Femur (tissue), 1 donor: ENCODE results near the gene ABCA4.
A peak's percentile ranks its signal among the peaks of the same experiment; 100 is the strongest.

ENCODE experiments used
- DNase-seq: peaks from one replicate; pipeline ENCODE4 v3.0.0-alpha.2; 2017

Gene ABCA4

GRCh38 chr1:94048413-94049164 lies 72.4 kb downstream of the ABCA4 start:
- no peak for DNase-seq

DNA sequence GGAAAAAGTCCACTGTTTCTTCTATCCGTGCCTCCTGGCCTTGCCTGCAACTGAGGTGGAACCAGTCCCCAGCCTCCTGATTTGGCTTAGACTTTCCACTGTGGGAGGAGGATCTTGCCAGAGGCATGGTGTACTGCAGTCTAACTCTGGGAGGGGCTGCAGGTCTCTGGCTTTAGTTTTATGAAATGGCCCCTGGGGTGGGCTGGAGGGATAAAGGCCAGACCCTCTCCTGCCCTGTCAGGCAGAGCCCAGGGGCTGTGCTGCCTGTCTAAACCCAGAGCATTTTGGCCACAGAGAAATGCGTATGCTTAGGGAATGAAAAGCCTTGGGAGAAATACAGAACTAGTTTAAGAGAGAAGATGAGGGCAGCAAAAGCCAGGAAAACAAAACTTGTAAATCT lies 73.0 kb downstream of the ABCA4 start:
- DNase-seq, result no peak

- DNase-seq, result peak; percentile 87
Observed at GRCh38 chr1:94045465-94046056, 75.4 kb downstream of the ABCA4 start.

DNA sequence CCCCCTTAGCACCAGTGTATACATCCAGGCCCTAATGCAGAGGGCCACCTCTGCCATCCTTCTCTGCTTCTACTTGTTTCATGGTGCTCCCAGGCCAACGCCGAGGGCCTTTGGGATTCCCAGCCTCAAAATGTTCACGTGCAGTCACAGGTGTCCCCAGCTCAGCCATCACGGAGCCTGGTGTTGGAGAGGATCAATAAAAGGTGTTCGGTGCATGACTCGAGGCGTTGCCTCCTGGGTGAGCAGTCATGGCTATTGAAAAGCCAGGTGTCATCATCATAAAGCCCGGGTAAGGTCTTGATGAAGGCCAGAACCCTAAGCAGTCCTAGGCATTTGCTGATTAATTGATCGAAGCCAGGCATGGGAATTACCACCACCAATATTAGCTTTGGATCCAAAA lies 76.1 kb downstream of the ABCA4 start:
- no peak for DNase-seq

DNA sequence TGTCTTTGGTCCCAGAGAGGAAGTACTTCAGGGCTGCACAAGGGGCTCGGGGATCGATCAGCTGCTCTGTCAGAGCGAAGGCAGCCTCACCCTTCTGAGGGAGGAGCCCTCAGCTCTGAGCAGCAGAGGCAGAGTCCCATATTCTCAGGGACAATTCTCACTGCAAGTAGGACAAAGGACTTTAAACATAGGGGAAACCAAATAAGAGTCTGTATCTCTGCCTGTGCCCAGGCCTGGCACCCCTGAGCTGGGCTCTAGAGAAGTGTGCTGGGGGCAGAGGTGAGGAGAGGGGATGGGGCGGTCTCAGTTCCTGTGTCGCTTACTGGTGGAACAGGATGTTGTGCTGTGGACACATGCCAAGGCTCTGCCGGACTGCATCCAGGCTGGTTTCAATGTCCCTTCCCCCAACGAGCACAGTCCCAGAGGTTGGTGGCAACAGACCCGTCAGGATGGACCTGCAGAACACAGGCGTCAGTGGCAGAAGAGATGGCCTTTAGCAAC lies 76.6 kb downstream of the ABCA4 start:
- peak; percentile 60 for DNase-seq

- no peak for DNase-seq
Observed at GRCh38 chr1:94043738-94044289, 77.1 kb downstream of the ABCA4 start.

- no peak for DNase-seq
Observed at GRCh38 chr1:94042388-94042787, 78.6 kb downstream of the ABCA4 start.

GRCh38 chr1:94039871-94040569 lies 80.9 kb downstream of the ABCA4 start:
- peak; percentile 45 for DNase-seq

GRCh38 chr1:94039514-94039870 lies 81.5 kb downstream of the ABCA4 start:
- peak; percentile 68 for DNase-seq

- DNase-seq, result peak; percentile 47
Observed at GRCh38 chr1:94038511-94038910, 82.4 kb downstream of the ABCA4 start.

- no peak for DNase-seq
Observed at GRCh38 chr1:94037392-94038229, 83.3 kb downstream of the ABCA4 start.

DNA sequence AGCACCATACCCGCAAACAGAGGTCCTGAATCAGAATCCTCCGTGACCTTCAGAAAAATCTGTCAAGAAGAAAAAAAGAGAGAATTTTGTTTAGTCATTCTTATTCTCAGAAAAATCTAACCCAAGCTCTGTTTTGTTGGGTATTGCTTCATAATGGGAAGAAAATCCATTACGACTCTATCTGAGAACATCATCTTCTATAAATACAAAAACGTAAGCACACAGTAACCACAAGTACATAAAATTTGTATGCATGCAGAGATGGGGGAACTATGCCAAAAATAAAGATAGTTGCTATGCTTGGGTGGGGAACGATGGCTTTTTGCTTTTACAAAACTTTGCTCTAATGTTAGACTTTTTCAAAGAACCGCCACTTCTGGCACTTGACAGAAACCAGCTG lies 84.2 kb downstream of the ABCA4 start:
- no peak for DNase-seq

DNA sequence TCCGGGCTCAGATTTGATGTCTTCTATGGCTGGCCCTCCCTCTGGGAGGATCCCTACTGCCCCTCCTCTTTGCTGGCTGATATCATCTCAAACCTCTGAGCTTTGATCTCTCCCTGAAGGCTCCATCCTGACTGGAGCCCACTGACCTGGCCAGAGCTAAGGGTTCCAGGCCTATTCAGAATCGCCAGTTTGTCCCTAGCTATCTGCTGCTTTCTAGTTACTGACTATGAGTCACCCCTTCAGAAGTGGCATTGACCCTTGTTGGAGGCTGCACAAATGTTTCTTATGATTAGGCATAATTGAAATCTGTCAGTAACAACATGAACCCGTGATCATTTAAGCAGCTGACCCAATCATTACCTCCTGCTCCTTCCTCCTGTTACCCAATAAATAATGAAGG lies 87.1 kb downstream of the ABCA4 start:
- no peak for DNase-seq

DNA sequence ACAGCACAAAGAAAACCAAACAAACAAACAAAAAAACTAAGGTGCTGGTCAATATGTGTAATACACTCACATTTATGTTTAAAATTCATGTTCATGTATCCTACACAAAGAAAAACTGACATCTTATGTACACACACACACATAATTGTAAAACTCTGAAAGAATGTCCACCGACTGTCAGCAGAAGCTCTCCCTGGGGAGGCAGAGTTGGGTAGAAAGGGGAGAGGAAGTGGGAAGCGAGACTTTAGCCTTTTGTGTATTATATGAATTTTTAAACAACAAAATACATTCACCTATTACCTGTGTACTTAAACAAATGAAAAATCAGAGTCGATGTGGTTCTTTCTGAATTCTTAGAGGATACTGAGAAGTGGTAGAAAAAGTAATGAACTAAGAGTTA lies 88.3 kb downstream of the ABCA4 start:
- no peak for DNase-seq

- DNase-seq, result no peak
Observed at GRCh38 chr1:94031591-94031990, 89.4 kb downstream of the ABCA4 start.

DNA sequence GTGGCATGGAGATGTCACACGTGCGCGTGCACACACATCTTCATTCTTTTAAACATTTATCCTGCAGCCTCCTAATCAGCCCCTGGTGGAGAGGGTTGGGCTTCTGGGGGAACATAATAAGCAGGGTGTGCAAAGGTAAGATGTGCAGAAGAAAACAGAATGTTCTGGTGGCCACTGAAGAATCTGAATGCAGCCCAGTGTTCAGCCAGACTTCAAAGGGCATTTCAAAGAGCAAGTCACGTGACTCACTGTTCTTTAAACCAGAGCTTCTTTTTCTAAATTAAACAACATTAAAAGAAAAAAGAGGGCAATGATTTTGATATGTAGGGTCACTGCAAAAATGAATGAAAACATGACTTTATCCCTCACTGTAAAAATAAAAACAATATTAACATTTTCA lies 89.8 kb downstream of the ABCA4 start:
- no peak for DNase-seq

DNA sequence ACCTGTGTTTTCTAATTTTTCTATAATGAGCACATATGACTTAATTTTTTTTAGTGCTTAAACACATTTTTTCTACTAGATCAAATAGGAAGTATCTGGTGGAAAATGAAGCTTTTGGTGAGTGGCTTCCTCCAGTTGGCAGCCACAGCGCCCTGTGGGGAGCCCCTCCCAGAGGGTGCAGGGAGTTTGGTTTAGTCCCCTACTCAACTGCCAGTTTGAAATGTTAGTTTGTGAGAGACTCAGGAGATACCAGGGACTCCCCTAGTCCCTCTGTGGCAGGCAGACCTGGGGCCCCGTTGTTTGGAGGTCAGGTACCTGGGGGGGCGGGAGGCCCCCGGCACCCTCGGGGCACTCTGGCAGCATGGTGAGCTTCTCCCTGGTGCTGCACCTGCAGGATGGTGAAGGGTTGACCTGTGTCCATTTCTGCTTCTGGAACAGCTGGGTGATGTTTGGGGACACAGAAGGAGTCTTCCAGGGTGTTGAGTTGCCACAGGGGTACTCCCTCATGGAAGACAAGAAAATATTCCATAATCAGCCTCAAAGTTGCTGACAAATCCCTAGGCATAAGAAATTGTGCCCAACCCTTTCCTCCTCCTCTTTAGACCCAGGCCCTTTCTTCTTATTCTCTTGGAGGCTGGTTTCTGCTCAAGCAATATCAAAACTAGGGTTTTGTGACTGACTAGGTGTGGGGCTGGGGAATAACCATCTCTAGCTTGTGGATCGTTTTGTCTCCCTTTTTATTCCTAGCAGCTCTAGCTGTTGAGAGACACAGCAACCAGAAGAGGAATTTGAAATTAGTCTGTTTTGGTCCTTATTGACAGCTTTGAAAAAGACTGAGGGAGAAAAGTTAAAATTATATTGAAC lies 91.6 kb downstream of the ABCA4 start:
- no peak for DNase-seq

DNA sequence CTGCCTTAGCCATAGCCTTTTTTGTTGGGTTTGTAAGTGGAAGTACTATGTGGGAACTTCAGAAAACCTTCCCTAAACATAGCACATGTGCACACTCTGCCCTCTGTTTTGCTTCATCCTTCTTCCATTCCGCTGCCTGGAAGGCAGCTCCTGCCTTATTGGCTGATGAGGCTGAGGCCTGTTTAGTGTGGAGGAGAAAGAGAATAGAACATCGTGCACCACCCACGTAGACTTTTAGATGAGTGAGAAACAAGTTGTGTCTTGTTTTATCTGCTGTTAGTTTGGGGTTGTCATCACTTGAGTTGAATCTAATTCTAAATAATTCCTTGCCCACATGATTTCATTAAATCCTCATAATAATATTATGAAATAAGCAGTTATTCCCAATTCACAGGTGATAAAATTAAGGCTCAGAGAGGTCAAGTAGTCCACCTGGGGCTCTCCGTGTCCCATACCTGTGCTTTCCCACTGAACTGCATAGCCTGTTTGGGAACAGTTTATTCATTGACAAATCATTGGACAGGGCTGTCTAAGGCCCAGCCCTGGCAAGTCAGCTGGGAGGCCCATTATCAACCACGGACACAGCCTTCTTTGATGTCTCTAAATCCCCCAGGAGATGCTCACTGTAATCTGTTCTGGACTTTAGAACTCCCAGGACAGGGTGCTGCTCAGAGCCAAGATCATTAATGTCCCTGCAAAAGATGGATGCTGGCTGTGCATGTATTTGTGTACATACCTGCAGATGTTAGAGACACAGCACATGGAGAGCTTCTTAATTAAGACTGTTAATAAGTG lies 93.0 kb downstream of the ABCA4 start:
- DNase-seq, result no peak

DNA sequence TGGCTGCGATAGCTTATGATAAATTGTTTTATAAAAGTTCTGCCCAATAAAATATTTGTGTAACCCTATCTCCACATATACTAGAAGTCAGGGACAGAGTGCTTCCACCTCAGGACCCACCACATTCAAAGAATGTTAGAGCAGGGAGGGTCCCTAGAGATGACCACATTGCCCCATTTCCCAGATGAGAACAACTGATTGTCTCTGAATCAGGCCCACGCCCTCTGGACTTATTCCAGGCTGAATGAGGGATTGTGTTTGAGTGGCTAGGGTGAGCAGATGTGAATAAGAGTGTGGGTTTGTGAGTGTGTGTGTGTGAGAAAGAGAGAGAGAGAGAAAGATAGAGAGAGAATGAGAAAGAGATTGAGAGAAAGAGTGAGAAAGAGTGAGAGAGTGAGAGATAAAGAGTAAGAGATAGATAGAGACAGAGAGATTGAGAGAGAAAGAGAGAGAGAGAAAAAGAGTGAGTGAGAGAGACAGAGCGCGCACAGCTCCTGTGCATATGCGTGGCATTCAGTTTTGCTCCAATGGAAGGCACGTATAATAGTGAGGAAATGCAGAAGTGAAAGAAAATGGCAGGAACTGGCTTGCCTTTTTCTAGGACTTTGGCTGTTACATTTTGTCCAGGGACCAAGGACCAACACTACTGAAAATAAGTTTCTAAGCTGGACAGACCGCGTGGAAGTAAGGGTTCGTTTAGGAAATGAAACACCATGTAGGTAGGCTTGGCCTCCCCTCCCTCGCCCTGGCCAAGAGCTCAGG lies 94.1 kb downstream of the ABCA4 start:
- no peak for DNase-seq
